ENCODE results near the gene WIPF2. TPM values are rescaled to one million over a fixed set of nuclear protein-coding genes. Genes with fewer than 3 reads are reported as not detected.

Gene WIPF2
- total and polyA plus RNA-seq, 2 donors (not counting 1 experiment from before 2014, with no cell fraction given): 7.7 to 48.4 TPM

DNA sequence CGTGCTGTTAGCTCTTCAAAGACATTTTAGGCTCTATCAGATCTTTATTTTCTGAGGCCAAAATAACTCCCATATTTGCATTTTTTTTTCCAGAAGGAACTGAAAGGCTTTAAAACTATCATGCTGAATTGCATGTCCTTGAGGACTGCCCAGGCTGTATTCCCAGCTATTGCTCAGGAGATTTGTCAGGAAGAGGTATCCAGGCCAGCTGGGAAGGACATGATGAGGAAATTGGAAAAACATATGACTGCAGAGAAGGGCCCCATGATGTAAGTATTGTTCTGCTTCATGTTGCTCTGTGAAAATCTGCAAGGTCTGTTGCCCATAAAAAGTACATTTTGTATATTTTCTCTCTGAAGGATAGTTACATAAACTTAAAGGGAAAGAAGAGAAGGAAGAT lies 74.3 kb downstream of the WIPF2 start:
- intact Hi-C loops (cut with micrococcal nuclease): no loop called here
- H3K4me2 ChIP-seq (replicated peaks; ENCODE audit: low read depth, low read length, poor library complexity, severe bottlenecking): no peak overlapping the region
- CTCF ChIA-PET: interaction anchor here (0.6 to 30.5 kb wide), 12 partner anchors 14 to 643 kb away, joined by 3 to 871 read pairs (median 3); partner anchors contain the start of gene GJD3

More for the DNA sequence above, 74.3 kb downstream of the WIPF2 start:
- no peaks in the 10 kb centered on the region for H3K27me3 ChIP-seq (replicated peaks in 1 of 4; ENCODE audit: control extremely low read depth in 1 of 4, control insufficient read depth in 3 of 4, insufficient read depth in 4 of 4, low read length in 3 of 4)
- Mint-ChIP-seq H3K4me3 (no peak overlapping the region), H3K27me3 (no peaks in the 10 kb centered on the region), H3K4me1 (peaks cover 3% of the 10 kb centered on the region), H3K27ac (no peak overlapping the region), H3K9me3 (ENCODE audit: insufficient read depth) (no peaks in the 10 kb centered on the region)
- no peaks in the 10 kb centered on the region for H3K79me2 ChIP-seq (ENCODE audit: control insufficient read depth, insufficient read depth, low read length)
- no peaks in the 10 kb centered on the region for H3K9me3 ChIP-seq (ENCODE audit: control extremely low read depth in 1 of 3, control insufficient read depth in 2 of 3, insufficient read depth in 1 of 3, low read length in 2 of 3)
- ATAC-seq (ENCODE audit: low read depth): no peak
- no peak for TF ChIP-seq EZH2 (IDR thresholded peaks at IDR 0.05; ENCODE audit: borderline replicate concordance, insufficient read depth, low read depth, low read length, poor library complexity, severe bottlenecking)
- TF ChIP-seq, protein P1, sequence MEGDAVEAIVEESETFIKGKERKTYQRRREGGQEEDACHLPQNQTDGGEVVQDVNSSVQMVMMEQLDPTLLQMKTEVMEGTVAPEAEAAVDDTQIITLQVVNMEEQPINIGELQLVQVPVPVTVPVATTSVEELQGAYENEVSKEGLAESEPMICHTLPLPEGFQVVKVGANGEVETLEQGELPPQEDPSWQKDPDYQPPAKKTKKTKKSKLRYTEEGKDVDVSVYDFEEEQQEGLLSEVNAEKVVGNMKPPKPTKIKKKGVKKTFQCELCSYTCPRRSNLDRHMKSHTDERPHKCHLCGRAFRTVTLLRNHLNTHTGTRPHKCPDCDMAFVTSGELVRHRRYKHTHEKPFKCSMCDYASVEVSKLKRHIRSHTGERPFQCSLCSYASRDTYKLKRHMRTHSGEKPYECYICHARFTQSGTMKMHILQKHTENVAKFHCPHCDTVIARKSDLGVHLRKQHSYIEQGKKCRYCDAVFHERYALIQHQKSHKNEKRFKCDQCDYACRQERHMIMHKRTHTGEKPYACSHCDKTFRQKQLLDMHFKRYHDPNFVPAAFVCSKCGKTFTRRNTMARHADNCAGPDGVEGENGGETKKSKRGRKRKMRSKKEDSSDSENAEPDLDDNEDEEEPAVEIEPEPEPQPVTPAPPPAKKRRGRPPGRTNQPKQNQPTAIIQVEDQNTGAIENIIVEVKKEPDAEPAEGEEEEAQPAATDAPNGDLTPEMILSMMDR (IDR thresholded peaks at IDR 0.05): no peak
- POLR2A ChIA-PET: no interaction called here
- H3K27ac ChIP-seq (ENCODE audit: low read length in 2 of 2): no peak overlapping the region
- H4K20me1 ChIP-seq (ENCODE audit: control insufficient read depth, insufficient read depth, low read length, poor library complexity, severe bottlenecking): no peaks in the 10 kb centered on the region
- no peak overlapping the region for H3K4me3 ChIP-seq (ENCODE audit: control extremely low read depth in 1 of 5, extremely low read depth in 1 of 5, insufficient read depth in 1 of 5, low read depth in 2 of 5, low read length in 4 of 5)
- no peak for DNase-seq
- H3K36me3 ChIP-seq (replicated peaks in 1 of 2; ENCODE audit: control extremely low read depth in 1 of 2, control insufficient read depth in 1 of 2, extremely low read depth in 1 of 2, insufficient read depth in 2 of 2, low read length in 1 of 2): no peaks in the 10 kb centered on the region
- H3K4me1 ChIP-seq (ENCODE audit: control insufficient read depth in 2 of 2, insufficient read depth in 2 of 2, low read length in 2 of 2): peaks cover 0 to under 1% of the 10 kb centered on the region in 2 donors
- no peak overlapping the region for H2AFZ ChIP-seq (ENCODE audit: insufficient read depth, low read depth, low read length, poor library complexity, severe bottlenecking)
- H3K9ac ChIP-seq (ENCODE audit: low read length): no peak overlapping the region
- 80% methylated on average over 1 of the region's 1 CpG for WGBS (ENCODE audit: insufficient coverage)
